NB4 (cell line): Measurements from ENCODE around the gene SOD3.

ENCODE experiments used
- MYC ChIP-seq: IDR thresholded peaks from 2 replicates; pipeline ENCODE4 v1.6.1; 2011; ENCODE audit warnings: low read depth, low read length
- POLR2A ChIP-seq: IDR thresholded peaks from 2 replicates; pipeline ENCODE4 v1.6.1; 2011; ENCODE audit warnings: mild to moderate bottlenecking; ENCODE audit not compliant: insufficient read length; ENCODE audit errors: extremely low read depth
- TF ChIP-seq, protein P1 (sequence below): IDR thresholded peaks from one replicate; pipeline ENCODE4 v1.5.1; 2012; ENCODE audit warnings: low read depth, low read length
- TF ChIP-seq, protein P2 (sequence below): IDR thresholded peaks from 2 replicates; pipeline ENCODE4 v1.6.1; 2011; ENCODE audit warnings: low read depth, low read length

DNA sequence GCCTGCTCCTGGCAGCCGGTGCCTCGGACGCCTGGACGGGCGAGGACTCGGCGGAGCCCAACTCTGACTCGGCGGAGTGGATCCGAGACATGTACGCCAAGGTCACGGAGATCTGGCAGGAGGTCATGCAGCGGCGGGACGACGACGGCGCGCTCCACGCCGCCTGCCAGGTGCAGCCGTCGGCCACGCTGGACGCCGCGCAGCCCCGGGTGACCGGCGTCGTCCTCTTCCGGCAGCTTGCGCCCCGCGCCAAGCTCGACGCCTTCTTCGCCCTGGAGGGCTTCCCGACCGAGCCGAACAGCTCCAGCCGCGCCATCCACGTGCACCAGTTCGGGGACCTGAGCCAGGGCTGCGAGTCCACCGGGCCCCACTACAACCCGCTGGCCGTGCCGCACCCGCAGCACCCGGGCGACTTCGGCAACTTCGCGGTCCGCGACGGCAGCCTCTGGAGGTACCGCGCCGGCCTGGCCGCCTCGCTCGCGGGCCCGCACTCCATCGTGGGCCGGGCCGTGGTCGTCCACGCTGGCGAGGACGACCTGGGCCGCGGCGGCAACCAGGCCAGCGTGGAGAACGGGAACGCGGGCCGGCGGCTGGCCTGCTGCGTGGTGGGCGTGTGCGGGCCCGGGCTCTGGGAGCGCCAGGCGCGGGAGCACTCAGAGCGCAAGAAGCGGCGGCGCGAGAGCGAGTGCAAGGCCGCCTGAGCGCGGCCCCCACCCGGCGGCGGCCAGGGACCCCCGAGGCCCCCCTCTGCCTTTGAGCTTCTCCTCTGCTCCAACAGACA is 4.4 kb downstream of the SOD3 start:
- TF ChIP-seq POLR2A = no peak
- TF ChIP-seq, protein P1, sequence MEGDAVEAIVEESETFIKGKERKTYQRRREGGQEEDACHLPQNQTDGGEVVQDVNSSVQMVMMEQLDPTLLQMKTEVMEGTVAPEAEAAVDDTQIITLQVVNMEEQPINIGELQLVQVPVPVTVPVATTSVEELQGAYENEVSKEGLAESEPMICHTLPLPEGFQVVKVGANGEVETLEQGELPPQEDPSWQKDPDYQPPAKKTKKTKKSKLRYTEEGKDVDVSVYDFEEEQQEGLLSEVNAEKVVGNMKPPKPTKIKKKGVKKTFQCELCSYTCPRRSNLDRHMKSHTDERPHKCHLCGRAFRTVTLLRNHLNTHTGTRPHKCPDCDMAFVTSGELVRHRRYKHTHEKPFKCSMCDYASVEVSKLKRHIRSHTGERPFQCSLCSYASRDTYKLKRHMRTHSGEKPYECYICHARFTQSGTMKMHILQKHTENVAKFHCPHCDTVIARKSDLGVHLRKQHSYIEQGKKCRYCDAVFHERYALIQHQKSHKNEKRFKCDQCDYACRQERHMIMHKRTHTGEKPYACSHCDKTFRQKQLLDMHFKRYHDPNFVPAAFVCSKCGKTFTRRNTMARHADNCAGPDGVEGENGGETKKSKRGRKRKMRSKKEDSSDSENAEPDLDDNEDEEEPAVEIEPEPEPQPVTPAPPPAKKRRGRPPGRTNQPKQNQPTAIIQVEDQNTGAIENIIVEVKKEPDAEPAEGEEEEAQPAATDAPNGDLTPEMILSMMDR = no peak
- TF ChIP-seq, protein P2, sequence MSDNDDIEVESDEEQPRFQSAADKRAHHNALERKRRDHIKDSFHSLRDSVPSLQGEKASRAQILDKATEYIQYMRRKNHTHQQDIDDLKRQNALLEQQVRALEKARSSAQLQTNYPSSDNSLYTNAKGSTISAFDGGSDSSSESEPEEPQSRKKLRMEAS = no peak
- TF ChIP-seq MYC = no peak
